Esophagus squamous epithelium (tissue), 5 donors: Measurements from ENCODE around the gene CAPZB. TPM values are rescaled to one million over a fixed set of nuclear protein-coding genes. Genes with fewer than 3 reads are reported as not detected.

Source experiments
- DNase-seq: peaks from one replicate; lab custom pipeline; 2025; lab: John Stamatoyannopoulos, UW
- H3K27ac ChIP-seq, 4 donors: fragments of 200-600 bp; sonication (generic); one replicate each; pipeline ENCODE4 v1.5.1; 2016 to 2019; ENCODE audit warnings: mild to moderate bottlenecking in 1 of 4
- H3K27me3 ChIP-seq, 4 donors: fragments of 200-600 bp; sonication (generic); 1 replicate in 3 of 4; 2 replicates in 1 of 4; pipeline versions ENCODE4 v1.5.1 to v1.6.0; 2017 to 2021; ENCODE audit warnings: antibody characterized with exemption in 1 of 4
- H3K36me3 ChIP-seq, 3 donors: fragments of 200-600 bp; sonication (generic); one replicate each; pipeline ENCODE4 v1.5.1; 2016 to 2019
- H3K4me1 ChIP-seq, 3 donors: fragments of 200-600 bp; sonication (generic); one replicate each; pipeline ENCODE4 v1.5.1; 2017 to 2019
- H3K4me3 ChIP-seq, 4 donors: fragments of 200-600 bp; sonication (generic); 1 replicate in 3 of 4; 2 replicates in 1 of 4; pipeline ENCODE4 v1.5.1; 2016 to 2019; ENCODE audit warnings: mild to moderate bottlenecking in 2 of 4, moderate library complexity in 1 of 4
- H3K9me3 ChIP-seq, 3 donors: fragments of 200-600 bp; sonication (generic); one replicate each; pipeline ENCODE4 v1.5.1; 2016 to 2019
- POLR2A ChIP-seq, 4 donors: fragments of 450-650 bp; IDR thresholded peaks; one replicate each; pipeline ENCODE4 v1.6.1; 2017; ENCODE audit warnings: antibody characterized with exemption in 4 of 4, mild to moderate bottlenecking in 4 of 4, moderate library complexity in 3 of 4
- WGBS, 2 donors: methylation state at CpG; one replicate each; pipeline ENCODE4 v1.1.5; 2018; 5-methylcytosine and 5-hydroxymethylcytosine counted together
- intact Hi-C: fragments of 100-400 bp; cut with DNase I; formaldehyde crosslinking; loops from one replicate; pipeline ENCODE4 v1.15.0; 2022
- total RNA-seq, 4 donors: library from RNA; depleted of rRNA; stranded (reverse); fragments of >200 nt; gene quantifications; one replicate each; pipeline ENCODE4 v1.1.0, GENCODE V29; 2016
- TF ChIP-seq, protein P1 (sequence below), 6 experiments: fragments of 450-650 bp in 4 of 6; fragments of 200-600 bp in 2 of 6; sonication (generic) in 2 of 6; IDR thresholded peaks; one replicate each; pipeline ENCODE4 v1.5.1; 2016 to 2019; ENCODE audit warnings: antibody characterized with exemption in 6 of 6, mild to moderate bottlenecking in 4 of 6, moderate library complexity in 4 of 6
- donor health status: DM: yes; HTN: yes; CAD: no.

The CAPZB gene
- total RNA-seq, 4 donors from 2014 or later, result 89.4 to 146 (median 126) TPM

DNA sequence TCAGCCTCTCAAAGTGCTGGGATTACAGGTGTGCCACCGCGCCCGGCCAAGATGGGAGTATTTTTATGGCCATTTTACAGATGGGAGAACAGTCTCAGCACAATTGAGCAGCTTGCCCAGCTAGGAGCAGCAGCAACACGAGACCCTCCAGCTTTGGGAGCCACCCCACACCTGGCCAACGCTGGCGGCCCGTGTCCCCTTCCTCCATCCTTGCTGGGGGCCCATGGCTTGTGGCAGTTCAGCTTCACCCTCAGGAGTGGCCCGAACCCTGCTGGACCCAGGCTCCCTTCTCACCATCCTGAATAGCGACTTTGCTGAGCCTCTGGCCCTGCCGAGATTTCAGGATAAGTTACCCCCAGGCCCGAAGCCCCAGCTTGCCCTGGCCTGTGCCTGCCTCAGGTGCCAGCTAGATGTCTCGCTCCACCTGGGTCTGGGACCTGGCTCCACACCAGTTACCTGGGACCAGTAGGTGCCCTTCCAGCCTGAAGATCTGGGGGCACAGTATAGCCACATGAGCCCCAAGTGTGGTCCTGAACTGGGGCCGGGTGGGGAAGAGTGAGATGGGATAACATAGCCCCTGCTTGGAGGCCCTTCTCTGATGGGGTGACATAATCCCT lies 154.0 kb downstream of the CAPZB start:
- Histone ChIP-seq H3K36me3 (peaks cover 6 to 39% (median 18%) of the 10 kb centered on the region in 3 donors), H3K9me3 (no peaks in the 10 kb centered on the region), H3K4me3 (no peak overlapping the region), H3K27me3 (no peaks in the 10 kb centered on the region), H3K4me1 (no peaks in the 10 kb centered on the region), H3K27ac (no peak overlapping the region)
- no peak for DNase-seq
- TF ChIP-seq, protein P1, sequence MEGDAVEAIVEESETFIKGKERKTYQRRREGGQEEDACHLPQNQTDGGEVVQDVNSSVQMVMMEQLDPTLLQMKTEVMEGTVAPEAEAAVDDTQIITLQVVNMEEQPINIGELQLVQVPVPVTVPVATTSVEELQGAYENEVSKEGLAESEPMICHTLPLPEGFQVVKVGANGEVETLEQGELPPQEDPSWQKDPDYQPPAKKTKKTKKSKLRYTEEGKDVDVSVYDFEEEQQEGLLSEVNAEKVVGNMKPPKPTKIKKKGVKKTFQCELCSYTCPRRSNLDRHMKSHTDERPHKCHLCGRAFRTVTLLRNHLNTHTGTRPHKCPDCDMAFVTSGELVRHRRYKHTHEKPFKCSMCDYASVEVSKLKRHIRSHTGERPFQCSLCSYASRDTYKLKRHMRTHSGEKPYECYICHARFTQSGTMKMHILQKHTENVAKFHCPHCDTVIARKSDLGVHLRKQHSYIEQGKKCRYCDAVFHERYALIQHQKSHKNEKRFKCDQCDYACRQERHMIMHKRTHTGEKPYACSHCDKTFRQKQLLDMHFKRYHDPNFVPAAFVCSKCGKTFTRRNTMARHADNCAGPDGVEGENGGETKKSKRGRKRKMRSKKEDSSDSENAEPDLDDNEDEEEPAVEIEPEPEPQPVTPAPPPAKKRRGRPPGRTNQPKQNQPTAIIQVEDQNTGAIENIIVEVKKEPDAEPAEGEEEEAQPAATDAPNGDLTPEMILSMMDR (IDR thresholded peaks at IDR 0.05), result no peak
- 81% methylated on average over 5 of the region's 13 CpGs; no CpG with 5 or more reads in 1 of the 2 donors for WGBS, 2 donors
- intact Hi-C loops, result no loop called here

DNA sequence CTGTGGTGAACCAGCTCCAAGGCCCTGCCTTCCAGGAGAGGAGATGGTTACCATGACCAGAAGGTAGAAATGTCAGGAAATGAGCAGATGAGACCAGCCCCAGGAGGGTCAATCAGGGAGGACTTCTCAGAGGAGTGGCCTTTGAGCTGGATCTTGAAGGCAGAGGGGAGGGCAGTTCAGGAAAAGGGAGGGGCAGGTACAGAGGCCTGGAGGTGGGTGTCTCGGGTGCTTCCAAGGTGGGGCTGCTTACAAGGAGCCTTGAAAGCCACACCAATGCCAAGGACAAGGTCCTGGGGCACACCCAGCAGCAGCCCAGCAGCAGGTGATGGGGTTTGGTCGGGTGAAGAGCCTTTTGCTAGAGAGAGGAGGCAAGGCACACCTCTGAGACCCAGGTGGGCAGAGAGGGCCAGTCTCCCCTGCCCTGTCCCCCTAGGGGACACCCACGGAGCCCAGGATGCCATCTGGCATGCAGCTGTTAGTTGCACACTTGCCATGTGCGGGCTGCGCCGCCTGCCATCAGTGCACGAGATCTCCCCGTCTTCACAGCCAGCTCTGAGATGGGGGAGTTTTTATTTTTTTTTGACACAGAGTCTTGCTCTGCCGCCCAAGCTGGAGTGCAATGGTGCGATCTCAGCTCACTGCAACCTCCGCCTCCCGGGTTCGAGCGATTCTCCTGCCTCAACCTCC lies 154.7 kb downstream of the CAPZB start:
- Histone ChIP-seq H3K4me3 (no peak overlapping the region), H3K27ac (no peak overlapping the region), H3K9me3 (no peaks in the 10 kb centered on the region), H3K36me3 (peaks cover 13 to 46% (median 22%) of the 10 kb centered on the region in 3 donors), H3K4me1 (no peaks in the 10 kb centered on the region), H3K27me3 (no peaks in the 10 kb centered on the region)
- TF ChIP-seq, protein P1 (IDR thresholded peaks at IDR 0.05), result no peak
- no peak for TF ChIP-seq POLR2A (IDR thresholded peaks at IDR 0.05)
- WGBS, 2 donors, result 73 to 74% methylated on average over 12 to 14 of the region's 14 CpGs
- intact Hi-C loops, result no loop called here
- DNase-seq, result no peak

DNA sequence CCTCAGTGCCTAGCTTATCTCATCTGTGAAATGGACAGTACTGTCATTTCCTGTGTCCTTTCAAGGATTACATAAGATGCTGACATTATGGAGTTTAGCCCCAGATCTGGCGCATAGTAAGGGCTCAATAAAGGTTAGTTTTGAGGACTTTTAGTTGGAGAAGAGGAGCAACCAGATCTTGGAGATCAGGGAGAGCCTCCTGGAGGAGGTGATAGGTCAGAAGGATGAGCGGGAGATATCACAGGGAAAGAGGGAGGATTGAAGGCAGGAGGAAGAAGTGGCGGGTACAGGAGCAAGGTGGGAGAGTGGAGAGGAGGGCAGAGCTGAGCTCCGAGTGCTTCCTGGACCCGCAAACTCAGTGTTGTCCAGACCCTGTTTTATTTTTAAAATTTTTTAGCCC lies 155.7 kb downstream of the CAPZB start:
- peaks cover 18 to 56% (median 26%) of the 10 kb centered on the region in 3 donors for H3K36me3 ChIP-seq
- H3K27me3 ChIP-seq, result no peaks in the 10 kb centered on the region

DNA sequence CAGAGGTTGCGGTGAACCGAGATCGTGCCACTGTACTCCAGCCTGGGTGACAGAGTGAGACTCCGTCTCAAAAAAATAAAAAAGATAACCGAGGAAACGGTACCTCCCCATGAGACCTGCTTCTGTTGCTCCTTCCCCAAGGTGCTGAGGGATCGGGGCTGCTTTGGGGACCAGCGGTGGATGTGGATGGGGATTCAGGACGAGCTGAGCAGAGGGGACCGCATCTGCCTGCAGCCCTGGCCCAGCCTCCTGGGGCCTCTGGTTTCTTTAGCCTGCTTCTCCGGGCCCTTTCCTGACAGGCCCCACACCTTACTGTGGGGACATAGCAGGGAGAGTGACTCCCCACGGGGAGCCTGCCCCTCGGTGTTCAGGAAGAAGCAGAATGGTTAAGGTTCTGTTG lies 156.2 kb downstream of the CAPZB start:
- DNase-seq, result no peak
- intact Hi-C loops, result no loop called here
- H3K4me1 ChIP-seq, result no peaks in the 10 kb centered on the region
- TF ChIP-seq, protein P1 (IDR thresholded peaks at IDR 0.05), result no peak
- no peak for TF ChIP-seq POLR2A (IDR thresholded peaks at IDR 0.05)
- H3K4me3 ChIP-seq, result no peak overlapping the region
- H3K36me3 ChIP-seq, result peaks cover 22 to 60% (median 29%) of the 10 kb centered on the region in 3 donors
- H3K27me3 ChIP-seq, result no peaks in the 10 kb centered on the region
- H3K27ac ChIP-seq, result no peak overlapping the region
- WGBS, 2 donors, result 86 to 92% methylated on average over 10 to 13 of the region's 13 CpGs
- H3K9me3 ChIP-seq, result no peaks in the 10 kb centered on the region

More for the DNA sequence above, 155.7 kb downstream of the CAPZB start:
- H3K4me1 ChIP-seq, result no peaks in the 10 kb centered on the region
- H3K4me3 ChIP-seq, result no peak overlapping the region
- no peak overlapping the region for H3K27ac ChIP-seq
- DNase-seq, result no peak
- H3K9me3 ChIP-seq, result no peaks in the 10 kb centered on the region
- TF ChIP-seq, protein P1 (IDR thresholded peaks at IDR 0.05), result no peak
- no peak for TF ChIP-seq POLR2A (IDR thresholded peaks at IDR 0.05)
- intact Hi-C loops, result no loop called here
- 92 to 94% methylated on average over 4 to 5 of the region's 5 CpGs for WGBS, 2 donors

DNA sequence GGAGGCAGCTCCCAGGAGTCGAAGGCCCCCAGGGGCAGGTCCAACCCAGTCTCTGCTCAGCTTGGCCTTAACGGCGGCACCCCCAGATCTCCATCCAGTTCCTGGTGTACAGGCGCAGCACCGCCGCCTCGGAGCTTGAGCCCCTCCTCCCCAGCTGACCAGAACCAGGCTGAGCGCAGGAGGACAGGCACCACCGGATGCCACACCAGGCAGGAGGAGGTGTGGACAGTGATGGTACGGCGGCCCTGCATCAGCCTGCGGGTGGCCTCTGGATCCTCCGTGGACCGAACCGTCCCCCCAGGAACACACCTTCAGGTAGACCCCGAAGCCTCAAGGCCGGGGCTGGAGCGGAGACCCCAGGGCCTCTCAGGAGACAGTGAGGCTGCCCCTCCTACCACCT lies 156.9 kb downstream of the CAPZB start:
- Histone ChIP-seq H3K9me3 (no peaks in the 10 kb centered on the region), H3K27me3 (no peaks in the 10 kb centered on the region), H3K4me1 (no peaks in the 10 kb centered on the region), H3K36me3 (peaks cover 29 to 67% (median 32%) of the 10 kb centered on the region in 3 donors), H3K27ac (no peak overlapping the region), H3K4me3 (no peak overlapping the region)
- TF ChIP-seq, protein P1 (IDR thresholded peaks at IDR 0.05), result no peak
- no peak for TF ChIP-seq POLR2A (IDR thresholded peaks at IDR 0.05)
- no peak for DNase-seq
- WGBS, 2 donors, result 84 to 96% methylated on average over 3 to 4 of the region's 18 CpGs
- intact Hi-C loops, result no loop called here
